GM18873 (cell line): ENCODE data around the gene COX17.

ENCODE experiments used
- ATAC-seq: cut with Tn5 transposase; IDR thresholded peaks from one replicate; pipeline ENCODE4 v1.9.1; 2021; ENCODE audit warnings: mild to moderate bottlenecking, moderate library complexity, moderate number of reproducible peaks; ENCODE audit not compliant: unreplicated experiment, low FRiP score

COX17 gene

DNA sequence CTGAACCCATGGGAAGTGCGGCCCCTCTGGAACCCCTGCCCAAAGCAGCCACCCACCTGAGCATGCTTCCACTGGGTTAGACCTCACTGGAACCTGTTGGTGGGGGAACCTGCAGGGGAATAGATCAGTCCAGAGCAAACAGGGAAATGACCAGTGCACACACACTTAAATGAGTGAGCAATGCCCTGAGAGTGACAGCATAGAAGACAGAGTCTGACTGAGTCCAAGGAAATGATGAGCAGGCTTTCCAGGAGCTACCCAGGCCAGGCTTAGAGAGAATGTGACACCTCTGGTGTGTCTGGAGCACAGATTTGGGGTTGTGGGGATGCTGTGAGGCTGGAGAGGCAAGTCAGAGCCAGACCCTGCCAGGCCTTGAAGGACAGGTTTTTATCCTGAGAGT lies 51.0 kb downstream of the COX17 start:
- no peak for ATAC-seq

- ATAC-seq = no peak
Observed at GRCh38 chr3:119625451-119626153, 51.6 kb downstream of the COX17 start.

DNA sequence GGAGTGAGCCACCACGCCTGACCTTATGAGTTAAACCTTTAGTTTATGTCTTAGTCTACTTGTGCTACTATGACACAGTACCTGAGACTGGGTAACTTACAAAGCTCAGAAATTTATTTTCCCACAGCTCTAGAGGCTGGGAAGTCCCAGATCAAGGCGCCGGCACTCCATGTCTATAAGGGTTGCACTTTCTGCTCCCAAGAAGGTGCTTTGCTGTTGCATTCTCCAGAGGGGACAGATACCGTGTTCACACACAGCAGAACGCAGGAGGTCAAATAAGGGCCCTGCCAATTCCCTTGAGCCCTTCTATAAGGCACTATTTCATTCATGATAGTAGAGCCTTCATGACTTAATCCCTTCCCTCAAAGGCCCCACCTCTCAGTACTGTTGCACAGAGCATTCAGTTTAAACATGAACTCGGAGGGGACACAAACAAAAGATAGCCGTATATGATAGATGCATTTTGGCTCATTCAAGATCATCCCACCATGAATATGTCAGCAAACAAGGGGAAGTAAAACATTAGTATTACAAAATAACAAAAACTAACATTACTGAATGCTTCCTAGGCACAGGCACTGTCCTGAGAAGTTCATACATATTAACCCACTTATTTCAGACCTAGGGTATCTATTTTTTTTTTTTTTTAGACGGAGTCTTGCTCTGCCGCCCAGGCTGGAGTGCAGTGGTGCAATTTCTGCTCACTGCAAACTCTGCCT lies 53.0 kb downstream of the COX17 start:
- no peak for ATAC-seq

DNA sequence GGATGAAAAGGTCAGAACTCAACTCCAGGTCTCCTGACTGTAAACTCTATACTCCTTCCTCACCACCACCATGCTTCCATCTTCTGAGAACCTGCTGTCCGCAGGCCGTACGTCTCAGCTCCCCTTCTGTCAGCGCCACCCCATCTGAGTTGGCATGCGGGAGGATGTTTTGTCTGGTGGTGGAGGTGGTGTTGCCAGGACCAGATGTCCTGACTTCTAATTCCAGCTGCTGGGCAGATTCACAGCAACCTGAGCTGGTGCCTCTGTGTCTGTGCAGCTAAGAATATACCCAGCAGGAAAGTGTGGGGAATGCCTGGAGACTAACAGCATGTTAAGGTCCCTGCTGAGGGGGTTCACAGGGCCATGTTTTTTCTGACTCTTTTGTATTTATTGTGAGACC lies 56.3 kb downstream of the COX17 start:
- no peak for ATAC-seq
